Activated T-helper 1 cell treated with anti-CD3 and anti-CD28 coated beads, Interleukin-12 subunit alpha, Interleukin-12 subunit beta, Interleukin-2, Interleukin-4 antibody, amounts not matched to agents 30 ng/mL and 10 ng/mL and 1 ng/mL, durations not matched to agents 14 hours and 24 hours and 36 hours (primary cell): ENCODE data around the gene WFS1. TPM values are rescaled to one million over a fixed set of nuclear protein-coding genes. Genes with fewer than 3 reads are reported as not detected.

Source experiments
- total RNA-seq: library from RNA; stranded (reverse); gene quantifications from 2 replicates; pipeline ENCODE4 v1.2.3, GENCODE V29; 2022

WFS1 gene
- total RNA-seq, 1 donor from 2014 or later, result 9.3 TPM

Other genes with a start within 250 kb of the WFS1 start
- gene JAKMIP1, start 69.3 kb upstream of the WFS1 start, total RNA-seq, result 15.5 and 16.9 TPM in 2 replicates
- not detected in 2 replicates for gene PPP2R2C, start 202.8 kb downstream of the WFS1 start, total RNA-seq